HG03439 (cell line): Measurements from ENCODE around the gene RPA3.

Source experiments
- ATAC-seq: cut with Tn5 transposase; IDR thresholded peaks from one replicate; pipeline ENCODE4 v1.9.1; 2021; ENCODE audit warnings: mild to moderate bottlenecking, moderate library complexity; ENCODE audit not compliant: unreplicated experiment

The RPA3 gene

DNA sequence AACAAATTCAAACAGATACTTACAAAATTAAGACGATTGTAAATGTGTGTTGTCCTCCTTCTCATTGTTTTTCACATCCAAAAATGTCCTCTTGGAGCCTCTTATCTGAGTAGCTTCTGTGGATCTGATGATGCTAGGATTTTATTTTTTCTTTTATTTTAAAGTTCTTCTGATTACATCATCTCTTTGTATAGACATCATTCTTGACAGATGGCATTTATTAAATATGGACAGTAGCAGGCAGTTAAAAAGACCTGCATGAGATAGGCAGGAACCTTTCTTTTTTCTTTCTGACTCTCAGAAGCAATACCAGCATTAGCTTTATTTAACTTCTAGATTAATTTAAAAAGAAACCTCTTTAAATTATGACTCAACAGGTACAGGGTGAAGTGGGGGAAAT, at the start of gene RPA3:
Gene RPA3, minus strand, starts transcription at position 116 of the 400 bp plus-strand sequence. CDS start 78,189 bp downstream, outside the sequence.
- no peak for ATAC-seq

GRCh38 chr7:7766671-7767070, 48.3 kb upstream of the RPA3 start:
- ATAC-seq, result no peak

DNA sequence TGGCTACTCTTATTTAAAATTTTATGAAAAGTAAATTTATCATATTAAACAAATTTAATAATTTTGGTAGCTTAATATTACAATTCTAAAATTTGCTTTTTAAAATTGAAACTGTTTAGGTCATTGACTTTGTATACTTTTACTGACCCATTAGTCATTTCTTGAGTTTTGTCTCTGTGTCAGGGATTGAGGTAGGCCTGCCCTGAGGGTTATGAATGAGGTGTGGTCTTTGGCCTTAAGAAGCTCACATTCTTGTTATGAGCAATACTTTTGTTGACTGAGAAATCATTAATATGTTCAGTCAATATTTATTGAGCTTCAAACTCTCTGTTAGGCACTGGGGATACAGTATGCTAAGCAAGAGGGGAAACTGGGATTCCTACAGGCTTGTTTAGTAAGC, 47.0 kb upstream of the RPA3 start:
- no peak for ATAC-seq

GRCh38 chr7:7764520-7765396, 46.4 kb upstream of the RPA3 start:
- ATAC-seq, result no peak

- peak; percentile 55 for ATAC-seq
Observed at GRCh38 chr7:7761974-7762779, 43.8 kb upstream of the RPA3 start.

DNA sequence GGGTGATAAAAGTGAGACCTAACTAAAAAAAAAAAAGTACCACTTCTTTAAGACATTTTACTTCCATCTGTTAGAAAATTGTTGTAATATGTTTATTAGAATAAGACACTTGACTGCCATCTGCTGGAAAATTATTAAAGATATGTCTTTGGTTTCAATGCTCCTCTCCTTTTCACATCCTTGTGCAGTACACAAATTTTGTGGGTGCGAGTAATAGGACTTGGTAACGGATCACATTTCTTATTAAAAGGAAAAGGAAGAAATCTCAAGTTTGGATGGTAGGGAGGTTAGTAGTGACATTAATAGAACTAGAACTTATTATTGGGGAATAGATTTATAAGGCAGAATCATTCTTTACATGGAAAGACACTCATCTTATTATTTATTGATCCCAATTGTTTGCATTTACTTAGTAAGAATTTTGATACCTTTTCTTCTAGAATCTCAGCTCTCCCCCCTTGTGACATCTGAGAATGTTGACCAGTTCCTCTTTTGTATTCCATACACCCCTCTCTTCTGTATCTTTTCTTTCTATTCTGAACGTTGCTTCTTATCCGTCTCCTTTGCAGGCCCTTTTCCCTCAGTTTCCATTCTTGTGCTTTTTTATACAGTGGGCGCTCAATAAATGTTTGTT, 43.0 kb upstream of the RPA3 start:
- ATAC-seq, result no peak

GRCh38 chr7:7757576-7757975, 39.2 kb upstream of the RPA3 start:
- ATAC-seq, result no peak

GRCh38 chr7:7756577-7756976, 38.2 kb upstream of the RPA3 start:
- no peak for ATAC-seq

GRCh38 chr7:7751243-7752092, 33.1 kb upstream of the RPA3 start:
- ATAC-seq, result no peak

DNA sequence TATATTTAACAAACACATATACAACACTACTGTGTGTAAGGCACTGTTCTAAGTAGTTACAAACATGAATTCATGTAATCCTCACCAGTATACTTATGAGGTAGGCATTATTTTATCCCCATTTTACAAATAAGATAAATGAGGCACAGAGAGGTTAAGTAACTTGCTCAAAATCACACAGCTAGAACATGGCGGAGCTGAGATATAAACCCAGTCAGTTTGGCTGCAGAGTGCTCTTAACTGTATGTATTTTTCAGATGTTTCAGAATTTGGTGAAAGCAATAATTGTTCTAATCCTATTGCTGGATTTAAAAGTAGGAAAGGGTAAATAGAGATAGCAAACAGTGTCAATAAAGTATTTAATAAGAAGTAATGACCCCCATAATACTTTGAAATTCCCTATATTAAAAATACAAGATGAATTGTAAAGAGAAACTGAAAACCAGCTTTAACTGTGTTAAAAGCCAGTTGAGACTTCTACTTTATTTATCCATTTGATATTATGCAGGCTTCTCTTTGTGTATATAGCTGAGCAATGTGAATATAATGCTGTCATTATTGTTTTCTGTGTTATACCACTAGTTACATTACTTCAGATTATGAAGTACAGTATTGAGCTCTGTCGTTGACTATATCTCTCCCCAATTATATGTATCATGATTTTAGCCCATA, 32.3 kb upstream of the RPA3 start:
- no peak for ATAC-seq

- ATAC-seq, result no peak
Observed at GRCh38 chr7:7746458-7746857, 28.1 kb upstream of the RPA3 start.

- ATAC-seq, result no peak
Observed at GRCh38 chr7:7745966-7746365, 27.6 kb upstream of the RPA3 start.

DNA sequence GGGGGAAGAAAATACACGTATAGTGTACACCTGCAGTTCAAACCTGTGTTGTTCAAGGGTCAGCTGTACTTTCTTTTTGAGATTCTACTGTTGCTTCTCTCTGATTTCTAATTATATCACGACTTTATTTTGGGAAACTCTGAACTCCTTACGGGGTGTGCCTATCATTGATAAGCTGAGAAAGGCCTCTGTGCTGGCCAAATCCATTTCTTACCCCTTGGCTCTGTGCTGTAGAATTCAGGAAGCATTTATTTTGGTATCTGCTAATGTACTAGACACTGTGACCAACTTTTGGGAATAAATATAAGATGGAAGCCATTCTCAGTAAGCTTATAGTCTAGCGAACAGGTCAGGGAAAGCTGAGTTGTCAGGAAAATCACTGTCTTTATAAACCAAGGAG, 26.9 kb upstream of the RPA3 start:
- no peak for ATAC-seq

DNA sequence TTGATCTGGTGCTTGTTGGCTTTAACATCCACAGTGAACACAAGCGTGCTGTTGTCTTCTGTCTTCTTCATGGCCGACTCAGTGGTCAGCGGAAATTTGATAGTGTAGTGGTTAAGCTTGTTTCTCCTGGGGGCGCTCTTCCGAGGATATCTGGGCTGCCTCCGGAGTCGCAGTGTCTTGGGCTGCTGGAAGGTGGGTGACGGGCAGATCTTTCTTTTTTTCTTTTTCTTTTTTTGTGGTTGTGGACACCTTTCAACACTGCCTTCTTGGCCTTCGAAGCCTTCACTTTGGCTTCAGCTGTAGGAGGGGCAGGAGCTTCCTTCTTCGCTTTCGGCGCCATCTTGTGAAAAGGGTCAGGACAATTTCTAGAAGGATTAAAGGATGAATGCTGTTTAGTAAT, 23.8 kb upstream of the RPA3 start:
- no peak for ATAC-seq

- ATAC-seq, result no peak
Observed at GRCh38 chr7:7740037-7740355, 21.6 kb upstream of the RPA3 start.

- peak; percentile 37 for ATAC-seq
Observed at GRCh38 chr7:7739204-7740036, 21.0 kb upstream of the RPA3 start.

DNA sequence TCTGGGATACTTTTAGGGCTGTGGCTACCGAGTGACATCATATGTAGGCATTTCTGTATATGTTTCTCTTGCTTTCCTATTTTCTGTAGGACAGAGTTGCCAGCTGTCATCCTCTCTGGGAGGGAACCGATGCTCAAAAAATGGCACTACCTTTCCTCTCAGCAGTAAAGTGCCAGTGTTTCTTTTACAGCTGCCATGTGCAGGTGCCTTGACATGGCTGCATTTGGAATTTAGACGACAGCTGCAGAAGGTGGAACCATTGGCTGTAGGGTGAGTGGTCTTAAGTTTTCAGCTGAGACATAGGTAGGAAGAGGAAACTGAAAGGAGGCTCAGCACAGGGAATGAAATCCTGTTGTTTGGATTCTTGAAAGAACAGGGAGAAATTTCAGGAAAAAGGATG, 20.2 kb upstream of the RPA3 start:
- ATAC-seq, result no peak

DNA sequence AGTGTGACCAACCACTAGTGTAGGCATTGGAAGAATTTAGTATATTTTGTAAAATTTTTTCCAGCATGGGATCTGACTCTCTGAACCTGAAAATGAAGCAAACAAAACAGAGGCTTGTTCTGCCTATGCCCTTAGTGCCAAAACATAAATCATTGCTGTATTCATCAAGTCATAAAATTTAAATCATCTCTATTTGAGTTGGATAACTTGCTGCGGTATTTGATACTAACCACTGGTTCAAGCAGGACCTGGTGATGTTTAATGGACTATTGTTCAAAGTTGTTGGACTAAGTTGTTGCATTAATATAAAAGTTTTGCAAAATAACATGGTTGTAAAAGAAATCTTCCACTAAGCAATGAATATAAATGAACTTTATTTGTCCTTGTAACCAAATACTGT, 19.8 kb upstream of the RPA3 start:
- no peak for ATAC-seq

DNA sequence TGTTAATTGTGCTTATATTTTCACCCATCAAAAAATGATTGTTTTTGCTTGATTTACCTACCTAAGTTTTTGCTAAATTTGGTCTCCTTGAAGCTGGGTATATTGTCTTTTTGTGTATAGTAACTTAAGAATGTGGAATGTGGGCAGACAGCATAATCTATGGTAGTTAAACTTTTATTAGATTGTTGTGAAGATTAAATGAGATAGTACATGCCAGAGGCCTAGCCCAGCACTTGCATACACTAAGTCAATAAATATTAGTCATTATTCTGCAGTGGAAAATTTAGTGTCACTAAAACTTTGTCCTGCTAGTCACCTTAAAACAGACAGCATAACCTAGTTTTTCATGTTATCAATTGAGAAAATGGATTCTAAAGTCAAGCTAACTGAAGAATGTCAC, 19.3 kb upstream of the RPA3 start:
- ATAC-seq, result no peak
